DND-41 (cell line): ENCODE measurements around the gene GPR161.

ENCODE experiments used
- ATAC-seq: fragments of 200-7000 bp; cut with Tn5 transposase; 3 replicates; pipeline ENCODE4 v1.9.1; 2021; ENCODE audit warnings: low read depth; ENCODE audit not compliant: insufficient read depth
- DNase-seq: peaks from one replicate; pipeline ENCODE4 v3.0.0-alpha.2; 2020
- H2AFZ ChIP-seq: 2 replicates; pipeline ENCODE4 v1.6.0; 2012; ENCODE audit warnings: low read depth, low read length
- H3K27ac ChIP-seq: 2 replicates; pipeline ENCODE4 v1.5.1; 2012; ENCODE audit warnings: low read length, inconsistent platforms
- H3K27me3 ChIP-seq: fragments of 200-600 bp; sonication (generic); 2 replicates; pipeline ENCODE4 v1.6.0; 2012; ENCODE audit warnings: low read length, mild to moderate bottlenecking, inconsistent platforms; ENCODE audit not compliant: insufficient read depth, poor library complexity
- H3K36me3 ChIP-seq: 2 replicates; pipeline ENCODE4 v1.5.1; 2012; ENCODE audit warnings: low read length, inconsistent platforms; ENCODE audit not compliant: insufficient read depth
- H3K4me1 ChIP-seq: 2 replicates; pipeline ENCODE4 v1.5.1; 2012; ENCODE audit warnings: mild to moderate bottlenecking, low read length; ENCODE audit not compliant: insufficient read depth
- H3K4me2 ChIP-seq: 2 replicates; pipeline ENCODE4 v1.6.0; 2012; ENCODE audit warnings: mild to moderate bottlenecking, moderate library complexity, low read length, inconsistent platforms; ENCODE audit not compliant: insufficient read depth
- H3K4me3 ChIP-seq, 2 experiments: fragments of 200-600 bp in 1 of 2; shearing (Covaris generic) in 1 of 2; 2 replicates each; pipeline ENCODE4 v1.5.1; 2012 to 2016; ENCODE audit warnings: inconsistent platforms in 2 of 2, low read length in 2 of 2, mild to moderate bottlenecking in 2 of 2, low read depth in 1 of 2, moderate library complexity in 1 of 2
- H3K79me2 ChIP-seq: 2 replicates; pipeline ENCODE4 v1.6.0; 2012; ENCODE audit warnings: low read length, inconsistent platforms; ENCODE audit not compliant: insufficient read depth
- H3K9ac ChIP-seq: 2 replicates; pipeline ENCODE4 v1.6.0; 2012; ENCODE audit warnings: low read depth, mild to moderate bottlenecking, inconsistent platforms, low read length, moderate library complexity
- H3K9me3 ChIP-seq: 2 replicates; pipeline ENCODE4 v1.5.1; 2012; ENCODE audit warnings: low read length, moderate library complexity, mild to moderate bottlenecking, inconsistent platforms; ENCODE audit not compliant: insufficient read depth, severe bottlenecking
- H4K20me1 ChIP-seq: 2 replicates; pipeline ENCODE4 v1.6.0; 2012; ENCODE audit warnings: low read length; ENCODE audit not compliant: insufficient read depth
- CTCF ChIP-seq: IDR thresholded peaks from 2 replicates; pipeline ENCODE4 v1.5.1; 2012; ENCODE audit warnings: borderline replicate concordance, low read length, moderate library complexity, mild to moderate bottlenecking; ENCODE audit not compliant: poor library complexity, severe bottlenecking; ENCODE audit errors: extremely low read depth
- EZH2 ChIP-seq: IDR thresholded peaks from 3 replicates; pipeline ENCODE4 v1.6.1; 2012; ENCODE audit warnings: borderline replicate concordance, low read depth, mild to moderate bottlenecking, moderate library complexity, low read length, inconsistent platforms; ENCODE audit not compliant: severe bottlenecking

GPR161 gene

GRCh38 chr1:168172250-168172915 lies 35.7 kb upstream of the GPR161 start:
- no peaks in the 10 kb centered on the region for H3K27me3 ChIP-seq
- DNase-seq (no peak), ATAC-seq (no peak)
- H3K27ac ChIP-seq, result no peak overlapping the region
- H3K79me2 ChIP-seq, result no peaks in the 10 kb centered on the region
- no peak overlapping the region for H3K9ac ChIP-seq
- TF ChIP-seq CTCF, result no peak
- no peak for TF ChIP-seq EZH2
- no peaks in the 10 kb centered on the region for H3K36me3 ChIP-seq
- H3K9me3 ChIP-seq, result no peaks in the 10 kb centered on the region
- no peak overlapping the region for H3K4me3 ChIP-seq
- no peak overlapping the region for H3K4me2 ChIP-seq
- no peaks in the 10 kb centered on the region for H3K4me1 ChIP-seq
- H2AFZ ChIP-seq, result peak overlapping the region; percentile 52; the same call in 1 of the 2 replicates
- H4K20me1 ChIP-seq, result no peaks in the 10 kb centered on the region

GRCh38 chr1:168170564-168171508 lies 34.1 kb upstream of the GPR161 start:
- Histone ChIP-seq H3K4me1 (no peaks in the 10 kb centered on the region), H3K4me2 (no peak overlapping the region), H3K36me3 (no peaks in the 10 kb centered on the region), H3K27ac (no peak overlapping the region), H2AFZ (peak overlapping the region; percentile 27), H3K9ac (no peak overlapping the region), H3K79me2 (no peaks in the 10 kb centered on the region), H3K4me3 (no peak overlapping the region), H4K20me1 (no peaks in the 10 kb centered on the region), H3K9me3 (no peaks in the 10 kb centered on the region), H3K27me3 (no peaks in the 10 kb centered on the region)
- no peak for ATAC-seq
- no peak for DNase-seq
- TF ChIP-seq EZH2 (no peak), CTCF (no peak)

- no peaks in the 10 kb centered on the region for H4K20me1 ChIP-seq
- TF ChIP-seq CTCF, result no peak
- no peak for TF ChIP-seq EZH2
- H3K4me2 ChIP-seq, result no peak overlapping the region
- no peak overlapping the region for H3K4me3 ChIP-seq
- H2AFZ ChIP-seq, result peak overlapping the region; percentile 43
- no peak for ATAC-seq
- no peaks in the 10 kb centered on the region for H3K4me1 ChIP-seq
- no peaks in the 10 kb centered on the region for H3K9me3 ChIP-seq
- H3K36me3 ChIP-seq, result no peaks in the 10 kb centered on the region
- H3K27ac ChIP-seq, result no peak overlapping the region
- DNase-seq, result no peak
- no peaks in the 10 kb centered on the region for H3K79me2 ChIP-seq
- no peak overlapping the region for H3K9ac ChIP-seq
- H3K27me3 ChIP-seq, result no peaks in the 10 kb centered on the region
Measured at GRCh38 chr1:168167806-168168205, 31.1 kb upstream of the GPR161 start.
